Mucosa of rectum (tissue), 2 donors: ENCODE measurements around the gene FRMPD2.
"Not testable (repeated sequence)": the region's sequence is repeated elsewhere in the genome, so short reads cannot be mapped to it uniquely, and the experiment has no call there.

Experiments used
- H3K27ac ChIP-seq, 2 donors: one replicate each; pipeline ENCODE4 v1.7.0; 2013; ENCODE audit warnings: inconsistent platforms in 2 of 2, low read depth in 2 of 2, low read length in 2 of 2
- H3K27me3 ChIP-seq, 2 donors: one replicate each; pipeline ENCODE4 v1.7.0; 2013; ENCODE audit warnings: low read length in 2 of 2; ENCODE audit not compliant: control insufficient read depth in 2 of 2, insufficient read depth in 2 of 2
- H3K36me3 ChIP-seq, 2 donors: one replicate each; pipeline ENCODE4 v1.7.0; 2013; ENCODE audit warnings: low read length in 2 of 2; ENCODE audit not compliant: control insufficient read depth in 2 of 2, insufficient read depth in 2 of 2
- H3K4me1 ChIP-seq, 2 donors: one replicate each; pipeline ENCODE4 v1.7.0; 2013; ENCODE audit warnings: low read length in 2 of 2, mild to moderate bottlenecking in 1 of 2; ENCODE audit not compliant: control insufficient read depth in 2 of 2, insufficient read depth in 2 of 2
- H3K4me3 ChIP-seq, 2 donors: one replicate each; pipeline ENCODE4 v1.7.0; 2013; ENCODE audit warnings: low read length in 2 of 2
- H3K9ac ChIP-seq, 2 donors: one replicate each; pipeline ENCODE4 v1.7.0; 2013; ENCODE audit warnings: low read length in 2 of 2, low read depth in 1 of 2, mild to moderate bottlenecking in 1 of 2
- H3K9me3 ChIP-seq, 2 donors: one replicate each; pipeline ENCODE4 v1.7.0; 2013; ENCODE audit warnings: low read length in 2 of 2; ENCODE audit not compliant: control insufficient read depth in 2 of 2
- donor health status: healthy.
- donor health status: Normal muscosa, but diverticular disease.

Gene FRMPD2

DNA sequence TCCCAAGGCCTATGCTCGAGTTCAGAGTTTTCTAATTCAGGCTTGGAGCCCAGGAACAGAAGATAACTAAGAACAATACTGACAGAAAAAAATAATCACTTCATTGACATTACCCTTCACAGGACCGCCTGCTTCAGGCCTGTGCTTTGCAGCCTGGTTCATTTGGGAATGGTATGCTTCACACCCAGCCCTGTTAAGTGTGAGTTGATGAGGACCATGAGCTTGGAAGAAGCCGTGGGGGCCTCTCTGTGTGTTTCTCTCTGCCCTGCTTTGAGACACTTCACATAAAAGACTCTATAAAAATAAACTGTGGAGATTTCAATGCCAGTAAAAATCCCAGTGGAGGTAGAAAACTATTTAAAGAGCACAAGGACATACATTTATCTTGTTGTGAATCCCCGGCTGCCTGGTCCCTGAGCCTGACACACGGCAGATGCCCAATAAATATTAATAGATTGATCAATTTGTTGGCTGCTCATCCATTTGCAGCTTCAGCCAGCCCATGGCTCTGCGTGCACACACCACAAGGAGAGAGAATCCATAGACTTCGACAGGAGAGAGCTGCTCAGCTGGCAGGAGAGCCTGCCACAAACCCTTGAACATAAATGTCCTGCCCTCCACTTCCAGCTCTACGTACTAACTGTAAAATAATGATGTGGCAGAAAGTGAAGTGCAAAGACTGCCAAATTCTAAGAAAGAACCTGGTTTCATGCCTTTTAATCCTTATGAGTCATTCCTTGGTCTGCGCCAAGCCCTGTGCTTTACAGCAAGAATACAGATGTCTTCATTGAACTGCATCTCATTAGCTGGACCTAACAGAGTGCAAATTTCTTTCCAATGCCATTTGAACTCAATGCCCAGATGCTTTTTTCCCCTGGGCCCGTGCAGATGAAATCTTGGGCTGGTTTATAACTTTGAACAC, 130.5 kb downstream of the FRMPD2 start:
- not testable (repeated sequence) for H3K9me3 ChIP-seq, H3K36me3 ChIP-seq, H3K4me3 ChIP-seq, H3K27ac ChIP-seq, H3K4me1 ChIP-seq, H3K27me3 ChIP-seq, H3K9ac ChIP-seq

DNA sequence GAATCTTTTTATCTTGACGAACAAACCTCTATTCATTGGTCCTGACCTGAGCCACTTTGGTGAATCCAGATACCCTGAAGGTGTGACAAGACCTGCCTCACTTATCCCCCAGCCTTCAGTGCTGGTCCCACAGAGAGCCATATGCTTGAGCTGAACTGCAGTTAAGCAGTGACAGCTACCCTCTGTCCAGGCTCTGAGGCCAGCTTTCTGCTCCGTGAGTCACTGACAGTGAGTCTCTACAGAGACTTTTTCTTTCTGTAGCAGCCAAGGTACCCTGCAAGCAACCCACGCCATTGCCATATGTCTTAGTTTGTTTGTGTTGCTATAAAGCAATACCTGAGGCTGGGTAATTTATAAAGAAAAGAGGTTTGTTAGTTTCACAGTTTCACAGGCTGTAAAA, 133.5 kb downstream of the FRMPD2 start:
- H3K27ac ChIP-seq, H3K4me1 ChIP-seq, H3K36me3 ChIP-seq, H3K27me3 ChIP-seq, H3K4me3 ChIP-seq, H3K9me3 ChIP-seq, H3K9ac ChIP-seq: not testable (repeated sequence)

DNA sequence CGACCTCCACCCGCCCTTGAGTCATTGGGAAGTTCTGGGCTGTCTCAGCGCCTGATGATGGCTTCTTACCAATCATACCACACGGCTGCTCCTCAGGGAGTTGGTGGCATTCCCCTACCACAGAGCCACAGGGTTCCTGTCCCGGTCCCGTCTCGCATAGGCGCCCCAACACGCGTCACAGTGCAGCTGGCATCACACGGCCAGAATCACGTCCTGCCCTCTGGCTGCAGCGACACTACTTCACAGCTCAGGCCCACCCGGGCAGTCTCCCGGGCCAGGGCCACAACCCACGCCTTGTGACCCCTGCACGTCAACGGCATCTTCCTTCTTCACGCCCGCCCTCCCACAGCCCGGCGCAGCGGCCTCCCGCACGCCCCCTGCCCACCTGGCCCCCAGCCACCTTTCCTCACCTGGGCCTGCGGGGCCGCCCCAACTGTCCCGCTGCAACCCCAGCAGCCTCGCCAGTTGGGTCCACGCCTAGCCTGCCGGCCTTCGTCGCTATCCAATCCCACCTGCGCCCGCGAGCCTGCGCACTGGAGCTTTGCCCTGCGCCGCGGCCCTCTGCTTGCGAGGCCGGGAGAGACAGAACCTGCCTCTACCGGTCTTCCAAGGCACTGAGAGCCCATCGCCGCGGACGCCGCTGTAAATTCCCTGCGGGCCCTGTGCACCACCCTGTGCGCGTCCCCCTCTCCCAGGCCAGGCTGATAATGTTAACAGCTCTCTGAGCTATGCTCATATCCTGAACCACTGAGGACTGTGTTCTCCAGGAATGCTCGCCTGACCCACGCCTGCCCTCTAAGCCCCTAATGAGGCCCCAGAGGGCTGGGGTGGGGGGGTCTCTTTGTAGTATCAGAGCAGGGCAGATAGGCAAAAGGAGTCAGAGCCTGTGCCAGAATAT, 134.3 kb downstream of the FRMPD2 start:
- H3K4me1 ChIP-seq, H3K27ac ChIP-seq, H3K4me3 ChIP-seq, H3K9me3 ChIP-seq, H3K9ac ChIP-seq, H3K27me3 ChIP-seq, H3K36me3 ChIP-seq: not testable (repeated sequence)

DNA sequence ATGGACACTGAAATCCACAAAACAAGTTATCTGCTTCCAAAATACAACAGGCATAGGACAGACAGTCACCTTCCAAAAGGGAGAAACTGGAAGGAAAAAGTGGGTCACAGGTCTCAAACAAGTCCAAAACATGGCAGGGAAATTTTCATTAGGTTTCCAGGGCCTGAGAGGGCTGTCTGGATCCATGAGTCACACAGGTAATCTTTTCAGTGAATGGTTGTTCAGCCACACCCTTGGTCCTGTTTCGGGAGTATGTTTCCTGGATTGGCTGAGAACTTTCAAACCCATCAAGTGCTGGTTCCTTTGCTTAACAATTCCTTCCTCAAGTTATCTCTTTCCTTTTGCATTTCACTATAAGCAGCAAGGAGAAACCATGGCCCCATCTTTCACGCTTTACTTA, 145.5 kb downstream of the FRMPD2 start:
- not testable (repeated sequence) for H3K9ac ChIP-seq, H3K9me3 ChIP-seq, H3K27me3 ChIP-seq, H3K4me3 ChIP-seq, H3K27ac ChIP-seq, H3K4me1 ChIP-seq, H3K36me3 ChIP-seq

DNA sequence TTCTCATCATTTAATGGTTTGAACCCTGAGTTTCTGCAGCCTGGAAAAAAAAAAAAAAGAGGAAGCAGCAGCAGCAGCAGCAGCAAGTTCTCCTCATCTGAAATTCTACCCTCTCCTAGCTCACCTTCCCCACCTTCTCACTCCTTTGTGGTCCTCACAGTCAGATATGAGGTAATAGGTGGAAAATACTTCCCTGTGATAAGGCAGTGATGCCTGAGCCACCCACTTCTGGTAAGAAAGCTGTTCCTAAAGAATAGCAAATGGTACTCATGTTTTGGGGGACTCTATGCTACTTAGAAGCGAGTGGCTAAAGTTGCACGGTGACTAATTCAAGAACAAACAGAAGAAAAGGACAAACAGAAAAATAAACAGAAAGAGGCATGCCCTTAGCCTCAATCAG, 148.2 kb downstream of the FRMPD2 start:
- not testable (repeated sequence) for H3K27me3 ChIP-seq, H3K27ac ChIP-seq, H3K4me1 ChIP-seq, H3K4me3 ChIP-seq, H3K36me3 ChIP-seq, H3K9me3 ChIP-seq, H3K9ac ChIP-seq

DNA sequence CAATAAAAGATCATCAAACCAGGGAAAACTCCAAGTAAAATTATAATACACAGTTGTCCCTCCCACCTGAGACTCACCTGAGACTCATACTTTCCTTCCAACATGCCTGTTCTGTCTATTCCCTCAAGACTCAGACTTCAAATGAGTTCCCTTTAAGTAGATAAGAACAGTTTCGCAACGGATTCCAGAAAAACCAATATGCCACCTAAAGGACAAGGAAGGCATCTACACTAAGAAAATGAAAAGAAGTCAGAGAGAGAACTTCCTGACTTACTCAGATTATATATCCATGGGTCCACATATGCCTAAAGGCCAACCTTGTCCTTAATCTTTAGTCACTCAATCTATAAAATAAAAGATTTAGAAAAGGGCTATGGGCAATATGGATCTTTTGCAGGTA, 148.9 kb downstream of the FRMPD2 start:
- H3K27me3 ChIP-seq = not testable (repeated sequence)

DNA sequence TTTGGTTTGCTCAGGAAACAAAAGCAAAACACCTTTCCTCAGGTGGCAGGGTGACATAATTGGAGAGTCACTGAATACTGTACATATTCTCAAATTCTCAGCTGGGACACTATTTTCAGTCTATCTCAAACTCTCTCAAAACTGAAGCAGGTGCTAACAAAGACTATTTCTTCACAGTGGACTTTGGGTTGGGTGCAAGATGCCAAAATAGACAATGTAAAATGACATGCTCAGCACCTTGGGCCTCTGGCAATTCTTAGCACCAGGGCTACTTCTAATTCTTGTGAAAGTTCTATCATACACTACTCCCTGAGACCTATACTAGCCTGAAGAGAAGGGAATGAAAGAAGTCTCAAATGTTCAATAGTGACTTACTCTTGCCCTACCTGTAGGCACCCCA, 151.9 kb downstream of the FRMPD2 start:
- H3K36me3 ChIP-seq, H3K4me1 ChIP-seq, H3K27ac ChIP-seq, H3K9me3 ChIP-seq, H3K9ac ChIP-seq, H3K27me3 ChIP-seq, H3K4me3 ChIP-seq: not testable (repeated sequence)

More for the DNA sequence above, 148.9 kb downstream of the FRMPD2 start:
- not testable (repeated sequence) for H3K27ac ChIP-seq, H3K9ac ChIP-seq, H3K9me3 ChIP-seq, H3K4me3 ChIP-seq, H3K36me3 ChIP-seq, H3K4me1 ChIP-seq

DNA sequence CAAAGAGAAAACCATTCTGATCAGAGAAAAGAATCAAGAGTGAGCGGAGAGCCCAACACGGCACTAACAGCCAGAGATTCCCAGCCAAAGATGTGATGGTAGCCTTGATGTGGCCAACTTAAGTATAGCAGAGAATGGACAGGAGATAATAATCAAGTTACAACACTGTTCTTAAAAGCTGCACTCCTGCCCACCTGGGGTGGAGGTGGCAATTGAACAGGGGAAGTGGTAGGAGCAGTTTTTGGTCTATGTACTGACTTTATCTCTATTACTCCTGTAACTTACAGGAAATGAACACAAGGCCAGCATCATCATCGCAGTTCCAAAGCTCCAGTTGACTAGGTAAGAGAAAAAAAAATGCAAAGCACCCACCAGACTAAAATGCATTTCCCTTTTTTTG, 164.2 kb downstream of the FRMPD2 start:
- H3K36me3 ChIP-seq, H3K27ac ChIP-seq, H3K4me3 ChIP-seq, H3K9ac ChIP-seq, H3K4me1 ChIP-seq, H3K27me3 ChIP-seq, H3K9me3 ChIP-seq: not testable (repeated sequence)
